HG02938 (cell line): ENCODE data around the gene APBB3.
"Not testable (repeated sequence)": the region's sequence is repeated elsewhere in the genome, so short reads cannot be mapped to it uniquely, and the experiment has no call there.

ENCODE experiments used
- ATAC-seq: cut with Tn5 transposase; IDR thresholded peaks from one replicate; pipeline ENCODE4 v1.9.1; 2021; ENCODE audit warnings: mild to moderate bottlenecking, moderate library complexity; ENCODE audit not compliant: unreplicated experiment

The APBB3 gene

DNA sequence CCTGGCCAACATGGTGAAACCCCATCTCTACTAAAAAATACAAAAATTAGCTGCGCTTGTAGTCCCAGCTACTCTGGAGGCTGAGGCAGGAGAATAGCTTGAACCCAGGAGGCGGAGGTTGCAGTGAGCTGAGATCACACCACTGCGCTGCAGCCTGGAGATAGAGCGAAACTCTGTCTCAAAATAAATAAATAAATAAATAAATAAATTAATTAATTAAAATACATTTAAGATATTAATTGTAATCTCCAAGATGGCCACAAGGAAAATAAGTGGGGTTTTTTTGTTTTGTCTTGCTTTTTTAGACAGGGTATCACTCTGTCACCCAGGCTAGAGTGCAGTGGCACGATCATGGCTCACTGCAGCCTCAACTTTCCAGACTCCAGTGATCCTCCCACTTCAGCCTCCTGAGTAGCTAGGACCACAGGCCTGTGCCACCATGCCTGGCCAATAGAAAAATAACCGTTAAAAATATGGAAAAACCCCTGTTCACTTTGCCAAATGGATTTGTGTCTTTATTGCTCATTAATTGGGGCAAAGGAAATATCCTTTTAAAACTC, 14.9 kb upstream of the APBB3 start:
- not testable (repeated sequence) for ATAC-seq

DNA sequence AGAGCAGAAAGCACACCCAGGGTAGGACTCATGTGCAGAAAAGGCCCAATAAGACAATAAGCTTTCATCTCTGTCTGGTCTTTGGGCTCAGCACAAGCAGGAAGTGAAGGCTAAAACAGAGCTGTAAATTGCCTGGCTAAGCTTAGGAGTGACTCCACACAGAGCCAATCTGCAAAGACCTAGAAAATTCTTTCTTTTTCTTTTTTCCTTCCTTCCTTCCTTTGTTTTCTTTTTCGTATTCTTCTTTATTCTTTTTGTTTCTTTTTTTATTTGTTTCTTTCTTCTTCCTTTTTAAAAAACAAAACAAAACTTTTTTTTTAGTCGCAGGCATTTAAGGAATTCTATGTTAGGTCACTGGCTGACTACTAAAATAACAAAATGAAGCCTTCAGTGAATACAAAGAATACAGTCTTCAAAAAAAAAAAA, 12.4 kb upstream of the APBB3 start:
- no peak for ATAC-seq

DNA sequence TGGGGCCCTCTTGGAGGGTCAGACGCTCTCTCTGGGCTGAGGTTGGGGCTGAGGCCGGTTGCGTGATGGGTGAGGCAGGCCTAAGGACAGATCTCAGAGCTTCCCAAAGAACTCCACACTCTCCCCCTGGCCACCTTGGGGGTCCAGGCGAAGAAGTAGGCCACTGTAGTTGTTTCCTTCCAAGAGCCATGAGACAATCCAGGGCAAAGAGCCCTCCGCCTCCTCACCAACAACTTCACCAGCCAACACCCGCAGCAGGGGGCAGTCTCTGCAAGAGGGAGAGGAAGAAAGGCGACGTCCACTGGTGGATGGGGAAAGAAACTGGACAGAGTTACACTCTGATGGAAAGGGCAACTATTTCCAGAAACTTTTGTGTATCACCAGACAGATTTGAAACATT, 10.9 kb upstream of the APBB3 start:
- no peak for ATAC-seq

DNA sequence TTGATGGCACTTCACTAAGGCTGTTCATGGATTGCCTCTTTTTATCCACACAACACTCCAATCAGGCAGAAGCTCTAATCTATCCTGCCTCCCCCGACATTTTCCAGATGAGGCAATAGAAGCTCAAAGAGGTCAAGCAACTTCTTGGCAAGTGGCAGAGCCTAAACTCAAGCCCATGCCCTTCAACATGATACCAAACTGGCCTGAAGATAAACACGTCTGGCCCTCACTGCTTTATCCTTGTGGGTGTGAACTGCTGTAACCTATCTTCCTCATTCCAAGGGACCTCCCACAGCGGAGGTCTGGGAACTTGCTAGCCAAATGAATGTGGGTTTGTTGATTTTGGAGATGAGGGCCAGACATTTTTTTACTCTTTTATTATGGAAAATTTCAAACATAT, 9.8 kb upstream of the APBB3 start:
- ATAC-seq: no peak

DNA sequence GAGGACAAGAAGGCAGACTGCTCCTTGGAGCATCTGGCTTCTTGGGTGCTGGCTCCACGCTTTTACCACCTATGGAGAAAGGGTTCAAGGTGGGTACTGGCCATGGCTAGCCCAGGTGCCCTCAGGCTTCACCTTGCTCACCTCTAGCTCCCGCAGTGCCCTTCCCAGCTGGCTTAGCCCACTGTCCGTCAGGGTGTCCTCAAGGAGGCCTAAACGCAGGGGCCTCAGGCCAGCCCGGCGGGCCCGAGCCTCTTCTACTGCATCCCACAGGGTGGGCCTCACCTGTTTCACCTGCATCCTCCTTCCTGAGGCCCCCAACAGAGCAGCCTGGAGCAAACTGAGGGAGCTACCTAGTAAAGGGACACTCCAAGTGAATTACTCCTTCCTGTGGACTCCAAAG, 9.3 kb upstream of the APBB3 start:
- ATAC-seq: no peak

DNA sequence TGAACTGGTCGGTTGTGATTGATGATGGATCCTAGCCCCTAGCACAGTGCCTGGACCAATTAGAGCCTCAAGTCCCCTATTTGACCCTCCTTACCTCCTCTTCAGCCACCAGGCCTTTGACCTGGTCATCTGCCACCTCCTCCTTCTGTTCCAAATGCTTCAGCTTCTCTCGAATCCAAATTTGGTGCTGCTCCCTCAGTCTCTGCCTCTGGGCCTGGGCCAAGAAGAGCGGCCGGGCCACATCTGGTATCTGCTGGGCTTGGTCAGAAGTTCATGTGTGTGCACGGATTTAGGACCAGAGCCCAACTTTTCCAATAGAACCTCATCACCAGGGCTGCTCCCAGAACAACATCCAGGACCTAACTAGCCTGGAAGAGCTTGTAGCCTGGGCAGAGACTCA, 6.7 kb upstream of the APBB3 start:
- ATAC-seq: no peak

DNA sequence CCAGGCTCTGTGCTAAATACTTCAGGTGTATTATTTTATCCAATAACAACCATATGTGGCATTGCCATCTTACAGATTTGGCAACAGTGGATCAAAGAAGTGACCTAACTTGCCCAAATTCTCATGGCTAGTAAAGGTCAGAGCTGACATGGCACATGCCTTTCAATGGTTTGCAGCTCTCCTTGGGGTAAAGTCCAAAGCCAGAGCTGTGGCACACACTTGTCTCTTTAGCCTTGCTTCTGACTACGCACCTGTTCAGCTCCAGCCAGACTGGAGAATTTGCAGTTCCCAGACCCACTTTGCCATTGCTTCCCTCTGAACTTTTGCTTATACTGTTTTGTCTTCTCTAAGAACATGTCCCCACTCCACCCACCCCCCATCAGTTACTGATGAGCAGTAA, 6.1 kb upstream of the APBB3 start:
- ATAC-seq: no peak

DNA sequence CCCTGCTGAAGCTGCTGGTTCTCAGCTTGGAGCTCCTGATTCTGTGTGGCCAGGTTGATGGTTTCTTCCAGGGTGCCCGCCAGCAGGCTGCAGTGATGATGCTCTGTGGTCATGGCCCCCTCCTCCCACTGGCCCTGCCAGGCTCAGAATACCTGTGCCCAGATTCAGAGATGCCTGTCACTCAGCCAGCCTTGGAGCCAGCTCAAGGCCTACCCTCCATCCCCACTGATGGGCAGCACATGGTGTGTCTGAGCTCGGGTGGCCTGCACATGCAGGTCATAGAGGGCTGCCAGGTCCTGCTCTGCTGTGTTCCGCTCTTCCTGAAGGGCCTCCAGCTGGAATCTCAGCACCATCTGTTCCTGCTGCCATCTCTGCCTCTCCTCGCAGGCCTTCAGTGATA, 5.7 kb upstream of the APBB3 start:
- no peak for ATAC-seq

DNA sequence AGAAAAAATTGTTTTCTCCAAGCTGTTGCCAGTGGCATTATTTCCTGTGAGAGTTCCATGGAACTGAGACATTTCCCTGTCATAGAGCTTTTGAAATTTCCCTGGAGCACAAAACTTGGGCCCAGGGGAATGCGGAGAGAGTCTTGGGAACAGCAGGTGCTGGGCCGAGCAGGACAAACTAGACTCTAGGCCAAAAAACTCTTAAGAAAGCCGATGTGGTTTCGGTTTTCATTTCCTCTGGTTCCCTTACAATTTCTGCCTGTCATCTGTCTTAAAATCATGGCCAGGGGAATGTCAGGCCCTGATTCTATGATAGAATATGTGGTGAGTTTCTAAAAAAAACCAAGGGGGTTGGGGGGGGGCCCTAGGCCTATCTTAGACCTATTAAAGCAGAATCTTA, 4.8 kb upstream of the APBB3 start:
- ATAC-seq: peak; percentile 29

DNA sequence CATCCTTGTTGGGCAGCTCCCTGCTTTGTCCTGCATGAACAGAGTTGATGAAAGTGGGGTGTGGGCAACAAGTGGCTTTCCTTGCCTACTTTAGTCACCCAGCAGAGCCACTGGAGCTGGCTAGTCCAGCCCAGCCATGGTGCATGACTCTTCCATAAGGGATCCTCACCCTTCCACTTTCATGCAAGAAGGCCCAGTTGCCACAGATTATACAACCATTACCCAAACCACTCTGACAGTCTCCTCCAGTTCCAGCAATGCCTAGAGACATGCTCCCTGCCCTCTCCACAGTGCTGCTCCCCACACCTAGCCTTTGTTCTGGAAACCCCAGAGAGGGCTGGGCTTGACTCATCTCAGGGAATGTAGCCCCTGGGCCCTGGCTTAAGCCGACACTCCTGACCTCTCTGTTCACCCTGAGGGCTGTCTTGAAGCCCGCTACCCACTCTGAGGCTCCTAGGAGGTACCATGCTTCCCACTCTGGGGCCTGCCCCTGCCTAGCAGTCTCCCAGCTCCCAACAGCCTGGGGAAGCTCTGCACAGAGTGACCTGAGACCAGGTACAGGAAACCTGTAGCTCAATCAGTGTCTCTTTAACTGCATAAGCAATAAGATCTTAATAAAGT, 4.2 kb upstream of the APBB3 start:
- no peak for ATAC-seq

DNA sequence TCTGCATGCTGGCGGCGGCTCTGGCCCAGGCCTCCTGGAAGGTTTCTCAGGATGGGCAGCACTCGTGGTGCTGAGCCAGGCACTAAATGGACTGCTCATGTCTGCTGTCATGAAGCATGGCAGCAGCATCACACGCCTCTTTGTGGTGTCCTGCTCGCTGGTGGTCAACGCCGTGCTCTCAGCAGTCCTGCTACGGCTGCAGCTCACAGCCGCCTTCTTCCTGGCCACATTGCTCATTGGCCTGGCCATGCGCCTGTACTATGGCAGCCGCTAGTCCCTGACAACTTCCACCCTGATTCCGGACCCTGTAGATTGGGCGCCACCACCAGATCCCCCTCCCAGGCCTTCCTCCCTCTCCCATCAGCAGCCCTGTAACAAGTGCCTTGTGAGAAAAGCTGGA, 3.5 kb upstream of the APBB3 start:
- no peak for ATAC-seq

DNA sequence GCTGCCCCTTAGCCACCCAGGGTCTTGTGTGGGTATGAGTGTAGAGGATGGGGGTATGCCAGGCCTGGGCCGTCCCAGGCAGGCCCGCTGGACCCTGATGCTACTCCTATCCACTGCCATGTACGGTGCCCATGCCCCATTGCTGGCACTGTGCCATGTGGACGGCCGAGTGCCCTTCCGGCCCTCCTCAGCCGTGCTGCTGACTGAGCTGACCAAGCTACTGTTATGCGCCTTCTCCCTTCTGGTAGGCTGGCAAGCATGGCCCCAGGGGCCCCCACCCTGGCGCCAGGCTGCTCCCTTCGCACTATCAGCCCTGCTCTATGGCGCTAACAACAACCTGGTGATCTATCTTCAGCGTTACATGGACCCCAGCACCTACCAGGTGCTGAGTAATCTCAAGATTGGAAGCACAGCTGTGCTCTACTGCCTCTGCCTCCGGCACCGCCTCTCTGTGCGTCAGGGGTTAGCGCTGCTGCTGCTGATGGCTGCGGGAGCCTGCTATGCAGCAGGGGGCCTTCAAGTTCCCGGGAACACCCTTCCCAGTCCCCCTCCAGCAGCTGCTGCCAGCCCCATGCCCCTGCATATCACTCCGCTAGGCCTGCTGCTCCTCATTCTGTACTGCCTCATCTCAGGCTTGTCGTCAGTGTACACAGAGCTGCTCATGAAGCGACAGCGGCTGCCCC, 2.9 kb upstream of the APBB3 start:
- ATAC-seq: no peak

DNA sequence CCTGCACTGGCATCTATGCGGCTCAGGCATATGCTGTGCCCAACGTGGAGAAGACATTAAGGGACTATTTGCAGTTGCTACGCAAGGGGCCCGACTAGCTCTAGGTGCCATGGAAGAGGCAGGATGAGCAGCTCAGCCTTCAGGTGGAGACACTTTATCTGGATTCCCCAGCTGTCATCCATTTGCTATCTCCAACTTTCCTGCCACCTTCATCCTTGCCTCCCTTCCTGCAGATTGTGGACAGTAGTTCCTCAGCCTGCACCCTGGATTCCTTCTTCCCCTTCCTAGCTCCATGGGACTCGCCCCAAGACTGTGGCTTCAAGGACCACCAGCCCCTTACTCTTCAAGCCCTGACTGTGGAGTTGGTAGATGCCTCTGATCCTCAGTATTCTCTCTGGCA, 2.3 kb upstream of the APBB3 start:
- ATAC-seq: no peak

DNA sequence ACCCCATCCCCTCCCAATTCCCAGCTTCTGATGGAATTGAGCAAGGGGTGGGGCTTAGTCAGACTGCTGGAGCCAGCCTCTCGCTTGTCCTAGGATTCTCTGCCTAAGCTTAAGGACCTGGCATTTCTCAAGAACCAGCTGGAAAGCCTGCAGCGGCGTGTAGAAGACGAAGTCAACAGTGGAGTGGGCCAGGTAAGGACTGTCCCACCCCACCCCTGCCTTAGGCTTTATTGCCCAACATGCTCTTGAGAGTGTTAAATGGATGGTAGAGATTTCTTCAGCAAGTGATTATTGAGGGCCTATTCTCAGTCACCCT, 1.3 kb upstream of the APBB3 start:
- no peak for ATAC-seq

DNA sequence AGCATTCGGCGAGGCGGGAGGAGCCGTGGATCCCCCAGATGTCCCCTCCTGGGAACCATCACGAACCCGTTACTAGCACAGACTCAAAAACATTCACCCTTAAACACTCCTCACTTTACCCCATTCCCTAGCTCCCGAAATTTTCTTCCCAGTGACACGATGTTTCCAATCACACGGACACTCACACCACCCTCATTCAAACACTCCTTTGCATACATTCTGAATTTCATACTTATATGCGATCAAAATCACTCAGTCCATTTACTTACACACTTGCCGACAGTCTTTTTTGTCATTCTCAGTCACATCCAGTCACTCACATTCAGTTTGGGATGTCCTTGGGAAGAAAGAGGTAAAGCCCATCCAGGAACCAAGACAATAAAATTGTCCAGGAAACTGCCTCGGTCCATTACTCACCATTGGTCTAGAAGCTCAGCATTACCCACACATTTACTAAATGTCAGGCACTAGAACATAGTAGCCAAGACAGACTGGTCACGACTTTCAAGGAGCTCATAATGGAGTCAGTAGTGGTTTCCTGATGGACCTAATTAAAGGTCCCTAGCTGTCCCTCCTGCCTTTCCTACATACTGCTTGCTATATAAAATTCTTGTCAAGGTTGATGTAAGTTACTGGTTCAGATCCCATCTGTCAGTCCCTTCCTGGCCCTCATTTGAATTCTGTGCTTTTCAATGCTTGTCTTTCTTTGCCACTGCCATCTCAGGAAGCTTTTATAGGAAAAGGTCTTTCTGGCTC, 804 bp upstream of the APBB3 start:
- no peak for ATAC-seq

DNA sequence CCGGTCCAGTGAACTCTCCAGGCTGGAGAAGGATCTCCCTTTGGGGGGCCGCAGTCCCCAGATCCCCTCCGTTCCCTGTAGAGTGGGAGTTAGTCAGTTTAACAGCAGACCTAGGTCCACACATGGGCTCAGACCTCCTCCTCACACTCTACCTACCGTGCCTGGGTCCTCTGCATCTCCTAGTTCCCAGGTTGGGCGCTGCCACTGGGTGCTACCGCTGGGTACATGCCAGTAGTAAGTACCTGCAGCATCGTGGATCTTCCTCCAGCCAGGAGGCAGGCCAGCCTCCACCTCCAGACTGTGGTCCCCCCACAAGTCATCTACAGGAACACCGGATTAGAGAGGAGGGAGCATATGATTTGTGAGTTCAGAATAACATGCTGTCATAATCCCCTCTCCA, 802 bp downstream of the APBB3 start:
- no peak for ATAC-seq

DNA sequence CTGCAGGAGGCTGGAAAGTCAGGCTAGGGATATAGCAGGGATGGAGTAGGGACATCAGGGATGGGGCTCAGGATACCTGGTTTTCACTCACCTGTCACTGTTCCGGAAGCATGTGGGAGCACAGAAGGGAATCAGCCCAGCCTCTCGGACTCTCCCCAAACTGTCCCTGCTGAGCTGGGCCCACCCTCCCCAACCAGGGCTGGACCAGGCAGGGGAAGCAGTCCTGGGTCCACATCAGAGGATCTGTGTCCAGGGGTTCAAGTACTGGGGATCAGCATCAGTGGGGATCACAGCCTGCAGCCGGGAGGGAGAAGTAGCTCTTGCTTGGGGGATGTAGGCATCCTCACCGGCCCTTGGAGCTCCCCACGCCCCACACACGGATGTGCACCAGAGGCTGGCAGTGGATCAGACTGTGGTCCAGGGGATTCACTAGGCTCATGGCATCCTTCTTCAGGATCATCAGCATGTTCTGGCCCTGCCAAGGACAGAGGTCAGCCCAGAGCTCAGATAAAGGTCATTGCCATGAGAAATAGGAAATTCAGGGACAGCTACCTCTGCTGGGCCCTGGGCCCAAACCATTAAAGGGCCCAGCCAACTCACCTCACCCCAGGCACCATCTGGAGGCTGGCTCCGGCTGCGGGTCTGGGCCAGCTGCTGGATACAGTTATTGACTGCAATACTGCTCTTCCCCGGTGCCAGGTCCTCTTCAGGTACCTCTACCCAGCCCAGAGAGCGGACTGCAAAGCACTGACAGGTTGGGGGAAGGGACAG, 2.5 kb downstream of the APBB3 start:
- ATAC-seq: no peak

DNA sequence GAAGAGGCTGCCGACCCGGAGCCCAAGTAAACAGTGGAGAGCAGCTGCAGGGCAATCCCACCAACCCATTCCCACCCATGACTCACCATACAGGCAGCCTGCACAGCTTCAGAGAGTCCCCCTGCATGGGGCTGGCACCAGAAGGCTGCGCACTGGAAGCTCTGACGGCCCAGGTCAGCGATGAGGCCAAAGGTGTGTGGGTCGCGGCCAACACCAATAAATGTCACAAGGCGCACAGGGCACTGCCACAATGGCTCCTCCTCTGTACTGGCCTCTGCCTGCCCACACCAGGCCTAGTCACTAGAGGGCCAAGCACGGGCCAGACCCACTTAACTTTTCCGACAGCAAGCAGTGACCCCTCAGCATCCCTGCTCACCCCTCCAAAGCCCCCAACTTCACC, 4.2 kb downstream of the APBB3 start:
- no peak for ATAC-seq

DNA sequence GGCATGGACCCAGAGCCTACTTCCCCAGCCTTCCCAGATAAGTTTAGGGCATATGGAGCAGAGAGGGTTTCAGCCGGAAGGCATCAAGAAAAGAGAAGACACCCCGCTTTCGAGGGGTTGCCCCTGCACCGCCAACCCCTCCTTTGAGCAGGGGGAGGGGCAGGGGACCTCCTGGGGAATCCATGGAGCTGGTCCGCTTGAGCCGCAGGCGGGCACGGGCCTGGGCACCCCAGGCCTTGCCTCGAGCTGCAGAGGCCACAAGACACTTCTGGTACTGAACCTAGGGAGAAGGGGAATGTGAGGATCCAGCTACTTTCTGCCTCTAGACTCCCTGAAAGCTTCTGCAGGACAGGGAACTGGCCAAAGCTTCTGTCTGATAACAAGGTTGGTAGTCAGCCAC, 5.9 kb downstream of the APBB3 start:
- no peak for ATAC-seq

DNA sequence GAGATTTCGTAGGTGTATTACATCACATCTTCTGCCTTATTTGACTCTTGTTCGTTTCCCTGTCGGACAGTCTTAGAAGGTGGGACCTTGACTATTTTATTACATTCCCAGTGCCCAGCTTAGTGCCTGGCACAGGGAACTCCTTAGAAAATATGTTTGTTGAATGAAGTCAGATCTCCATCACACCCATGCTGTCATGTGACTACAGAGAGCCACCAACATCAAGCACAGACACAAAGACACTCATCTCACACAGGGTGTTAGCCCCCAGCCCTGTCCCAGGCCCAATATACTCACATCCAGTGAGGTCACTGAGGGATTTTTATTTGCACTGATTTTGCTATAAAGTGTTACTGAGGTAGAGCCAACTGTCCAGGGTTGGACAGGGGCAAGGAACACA, 6.4 kb downstream of the APBB3 start:
- no peak for ATAC-seq

DNA sequence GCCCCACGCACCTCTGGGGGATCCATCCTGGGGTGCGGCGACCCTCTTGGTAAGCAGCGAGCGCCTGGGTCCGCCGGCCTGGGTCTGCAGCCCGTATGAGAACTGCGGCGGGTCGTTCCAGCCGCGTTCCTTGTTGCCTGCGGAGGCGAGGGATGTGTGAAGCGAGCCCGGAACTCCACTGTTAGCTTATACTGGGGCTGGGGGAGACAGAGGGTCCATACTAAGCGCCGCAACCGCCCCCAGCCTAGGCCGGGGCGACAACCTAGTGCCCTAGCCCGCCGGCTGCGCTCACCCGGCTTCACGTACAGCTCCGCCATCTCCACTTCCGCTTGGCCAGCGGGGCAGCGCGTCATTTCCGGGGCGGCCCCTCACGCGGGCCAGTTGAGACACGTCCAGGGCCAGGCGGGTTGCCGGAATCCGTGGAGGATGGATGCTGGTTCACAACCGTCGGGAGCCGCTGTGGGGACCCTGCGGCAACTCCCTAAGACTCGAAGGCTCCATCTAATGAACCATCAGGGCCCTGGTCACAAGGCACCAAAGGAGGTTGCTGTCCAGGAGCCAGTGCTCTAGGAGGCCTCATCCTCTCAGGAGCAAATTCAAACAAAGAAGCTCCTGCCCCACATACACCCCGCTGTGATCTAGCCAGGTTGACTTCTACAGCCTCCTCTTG, 7.1 kb downstream of the APBB3 start, which contains the start of gene SRA1:
SRA1 (minus strand) TSS at position 338 of the 670 bp plus-strand sequence; CDS start at position 317, 21 bp downstream.
- ATAC-seq: peak; percentile 91
